ENCODE measurements around the gene ARL8B. TPM values are rescaled to one million over a fixed set of nuclear protein-coding genes. Genes with fewer than 3 reads are reported as not detected.

The ARL8B gene
- total and polyA plus RNA-seq, 9 of the 15 experiments (the other 6 are each of a cell fraction or from before 2014, with no cell fraction given): 28.5 to 99.4 (median 77.2) TPM

- peak; percentile 87 for TF ChIP-seq SAFB (IDR thresholded peaks at IDR 0.05; ENCODE audit: borderline replicate concordance, low read depth, low read length)
- peak; percentile 46; the same call in 1 of the 2 replicates for TF ChIP-seq CBFA2T2 (conservative IDR thresholded peaks at IDR 0.05)
- TF ChIP-seq KDM5B (IDR thresholded peaks at IDR 0.05; ENCODE audit: insufficient replicate concordance, low read depth, low read length): peak; percentile 81
- no peak for TF ChIP-seq IRF2 (CRISPR knock-in tag; IDR thresholded peaks at IDR 0.05)
- no peak; a peak in 1 of 4 replicates for TF ChIP-seq ETV6 (IDR thresholded peaks at IDR 0.05; ENCODE audit: borderline replicate concordance in 1 of 2, low read depth in 2 of 2, low read length in 1 of 2)
- no peak; the same call in 1 of the 2 replicates for TF ChIP-seq ETV6 (CRISPR knock-in tag; IDR thresholded peaks at IDR 0.05; ENCODE audit: borderline replicate concordance)
- no peak for TF ChIP-seq TEAD2 (tag; IDR thresholded peaks at IDR 0.05)
- TF ChIP-seq JUNB (CRISPR knock-in tag; conservative IDR thresholded peaks at IDR 0.05): no peak; the same call in 1 of the 2 replicates
- TF ChIP-seq GTF2B (IDR thresholded peaks at IDR 0.05; ENCODE audit: extremely low read depth, insufficient read length): no peak
- no peak for TF ChIP-seq E2F4 (CRISPR knock-in tag; IDR thresholded peaks at IDR 0.05; ENCODE audit: low read depth)
- peak; percentile 99 for TF ChIP-seq THAP12 (CRISPR knock-in tag; IDR thresholded peaks at IDR 0.05)
- peak; percentile 74; the same call in 1 of the 2 replicates for TF ChIP-seq GTF2E2 (tag; IDR thresholded peaks at IDR 0.05)
- no peak for TF ChIP-seq NBN (IDR thresholded peaks at IDR 0.05; ENCODE audit: low read depth)
- TF ChIP-seq PREB (CRISPR knock-in tag; IDR thresholded peaks at IDR 0.05): peak; percentile 48; the same call in 1 of the 2 replicates
- TF ChIP-seq TRIM28 (IDR thresholded peaks at IDR 0.05): 0 out of 2 replicates have a peak, but pooled peaks have one; percentile 14
Measured at GRCh38 chr3:5122030-5122740, at the start of gene ARL8B (continued).

Data from K562 (cell line).